Fibroblast of skin of right biceps (primary cell): ENCODE results near the gene CD164.
"Not testable (repeated sequence)": the region's sequence is repeated elsewhere in the genome, so short reads cannot be mapped to it uniquely, and the experiment has no call there.

ENCODE experiments used
- DNase-seq: peaks from one replicate; pipeline ENCODE4 v3.0.0-alpha.2; 2013

CD164 gene

DNA sequence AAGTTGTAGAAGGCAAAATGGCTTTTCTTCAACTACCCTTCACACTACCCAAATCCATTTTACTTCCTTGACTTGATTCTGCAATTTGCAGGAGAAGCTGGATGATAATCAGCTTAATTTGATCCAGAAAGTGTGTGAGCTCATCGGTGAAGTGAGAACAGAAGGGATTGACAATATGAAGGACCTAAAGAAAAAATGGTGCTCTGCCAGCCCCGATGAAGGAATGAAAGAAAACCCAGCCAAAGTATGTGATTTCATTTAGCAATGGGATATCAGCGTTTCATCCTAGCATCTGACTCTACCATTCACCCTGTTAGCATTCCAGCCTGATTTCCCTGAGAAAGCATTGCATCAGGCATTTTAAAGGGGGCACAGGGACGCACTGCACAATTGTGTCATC, 41.5 kb downstream of the CD164 start:
- peak; percentile 22 for DNase-seq

DNA sequence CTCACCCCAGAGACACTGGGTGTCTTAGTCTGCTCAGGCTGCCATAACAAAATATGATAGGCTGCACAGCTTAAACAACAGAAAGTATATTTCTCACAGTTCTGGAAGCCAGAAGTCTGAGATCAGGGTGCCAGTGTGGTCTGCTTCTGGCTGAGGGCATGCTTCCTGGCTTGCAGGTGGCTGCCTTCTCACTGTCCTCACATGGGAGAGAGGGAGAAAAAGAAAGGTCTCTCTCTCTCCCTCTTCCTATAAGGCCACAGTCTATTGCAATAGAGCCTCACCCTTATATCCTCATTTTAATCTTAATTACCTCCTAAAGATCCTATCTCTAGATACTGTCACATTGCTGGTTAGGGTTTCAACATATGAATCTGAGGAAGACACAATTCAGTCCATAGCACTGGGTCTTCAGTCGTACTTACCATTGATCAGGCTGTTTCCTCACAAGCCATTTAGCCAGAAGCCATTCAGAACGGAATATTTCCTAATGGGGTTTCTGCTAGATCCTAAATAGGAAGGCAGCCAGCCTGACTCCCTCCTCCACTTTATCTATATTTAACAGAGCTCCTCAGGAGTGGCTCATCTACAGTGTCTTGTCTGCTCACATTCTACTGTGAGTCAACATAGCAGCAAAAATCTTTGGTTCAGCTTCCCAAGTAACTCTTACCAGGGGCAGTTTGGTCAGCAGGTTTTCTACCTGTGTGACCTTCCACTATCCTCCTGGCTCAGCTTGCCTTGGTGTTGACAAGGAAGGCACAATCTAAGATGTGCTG, 42.2 kb downstream of the CD164 start:
- DNase-seq: no peak

DNA sequence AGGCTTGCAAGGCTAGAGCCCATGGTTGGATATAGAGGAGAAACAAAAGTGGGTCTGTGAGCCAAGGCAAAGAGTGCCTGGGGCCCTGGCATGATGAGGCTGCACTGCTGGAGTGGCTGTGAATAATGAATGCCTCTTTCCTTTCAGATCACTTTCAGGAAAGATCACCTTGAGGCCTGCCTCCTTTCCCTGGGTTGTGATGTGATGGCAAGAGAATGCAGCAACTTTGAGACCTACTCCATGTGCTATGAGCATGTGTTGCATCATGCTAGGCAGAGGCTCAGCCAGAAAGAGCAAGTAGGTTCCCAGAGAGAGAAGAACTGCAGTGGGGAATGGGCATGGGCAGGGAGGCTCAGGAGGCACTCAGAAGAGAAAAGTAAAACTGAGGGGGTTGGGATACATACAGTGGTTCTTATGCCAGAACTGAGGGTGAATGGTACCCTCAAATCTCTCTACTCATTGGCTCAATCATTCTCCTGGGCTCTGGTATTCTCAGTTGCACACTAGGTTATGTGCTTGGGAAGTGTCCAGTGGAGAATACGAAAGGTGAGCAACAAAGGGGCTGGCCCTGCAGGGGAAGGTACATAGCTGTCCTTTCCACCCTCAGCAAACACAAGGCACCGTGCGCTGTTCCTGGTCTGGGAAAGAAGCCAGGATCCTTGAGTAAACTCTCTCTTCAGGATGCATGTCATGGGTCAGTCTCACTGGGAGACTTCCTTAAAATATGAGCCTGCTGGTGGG, 45.9 kb downstream of the CD164 start:
- peak; percentile 48 for DNase-seq

DNA sequence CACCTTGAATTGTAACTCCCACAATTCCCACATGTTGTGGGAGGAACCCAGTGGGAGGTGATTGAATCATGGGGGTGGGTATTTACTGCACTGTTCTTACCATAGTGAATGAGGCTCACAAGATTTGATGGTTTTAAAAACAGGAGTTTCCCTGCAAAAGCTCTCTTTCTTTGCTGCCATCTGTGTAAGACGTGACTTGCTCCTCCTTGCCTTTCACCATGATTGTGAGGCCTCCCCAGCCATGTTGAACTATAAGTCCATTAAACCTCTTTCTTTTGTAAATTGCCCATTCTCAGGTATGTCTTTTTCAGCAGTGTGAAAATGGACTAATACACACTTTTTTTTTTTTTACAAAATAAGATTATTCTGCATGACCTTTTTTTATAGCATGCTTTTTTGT, 48.4 kb downstream of the CD164 start:
- DNase-seq: not testable (repeated sequence)

DNA sequence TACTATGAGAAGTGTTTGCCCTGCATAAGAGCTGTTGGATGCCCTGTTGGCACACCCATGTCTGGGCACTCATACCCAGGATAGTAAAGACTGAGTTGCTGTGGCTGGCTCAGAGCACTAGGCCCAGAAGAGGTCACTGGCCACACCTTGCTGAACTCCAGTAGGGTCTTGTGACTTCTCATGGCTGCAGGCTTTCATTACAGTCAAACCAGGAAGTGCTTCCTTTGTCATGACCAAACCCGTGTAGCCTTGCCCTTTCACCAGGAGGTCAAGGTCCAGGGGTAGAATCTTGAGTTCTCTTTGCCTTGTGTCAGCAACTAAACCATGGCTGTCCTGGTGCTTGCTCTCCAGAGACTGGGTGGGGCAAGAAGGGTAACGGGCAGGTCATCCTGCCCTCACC, 49.5 kb downstream of the CD164 start:
- no peak for DNase-seq

DNA sequence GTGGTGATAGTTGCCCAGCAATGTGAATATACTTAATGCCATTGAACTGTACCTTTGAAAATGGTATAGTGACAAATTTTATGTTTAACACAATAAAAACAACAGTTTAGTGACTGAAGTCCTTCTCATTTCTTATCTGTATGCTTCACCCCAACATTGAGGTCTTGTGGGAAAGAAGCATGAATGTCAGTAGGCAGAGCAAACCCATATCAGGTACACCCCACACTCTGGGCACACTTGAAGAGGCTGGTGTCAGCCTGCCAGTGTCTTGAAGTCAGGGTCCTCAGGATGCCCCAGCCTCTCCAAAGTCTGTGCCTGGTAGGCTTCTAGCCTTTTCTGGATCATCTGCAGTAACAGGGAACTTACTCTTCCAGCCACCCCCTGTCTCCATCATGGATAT, 51.2 kb downstream of the CD164 start:
- DNase-seq: no peak

DNA sequence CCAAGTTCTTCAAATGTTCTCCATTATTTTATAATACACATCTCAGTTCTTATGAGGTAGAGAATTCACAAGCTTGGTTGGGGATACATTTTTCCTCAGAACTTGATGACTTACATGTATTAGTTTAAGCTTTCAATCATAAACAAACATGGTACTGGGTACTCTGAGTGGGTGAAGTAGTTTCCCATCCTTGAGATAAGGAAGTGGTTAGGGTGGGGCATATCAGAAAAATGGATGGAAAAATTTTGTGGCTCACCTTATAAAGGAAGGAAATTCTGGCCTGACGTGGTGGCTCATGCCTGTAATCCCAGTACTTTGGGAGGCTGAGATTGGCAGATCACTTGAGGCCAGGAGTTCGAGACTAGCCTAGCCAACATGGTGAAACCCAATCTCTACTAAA, 52.0 kb downstream of the CD164 start:
- no peak for DNase-seq

DNA sequence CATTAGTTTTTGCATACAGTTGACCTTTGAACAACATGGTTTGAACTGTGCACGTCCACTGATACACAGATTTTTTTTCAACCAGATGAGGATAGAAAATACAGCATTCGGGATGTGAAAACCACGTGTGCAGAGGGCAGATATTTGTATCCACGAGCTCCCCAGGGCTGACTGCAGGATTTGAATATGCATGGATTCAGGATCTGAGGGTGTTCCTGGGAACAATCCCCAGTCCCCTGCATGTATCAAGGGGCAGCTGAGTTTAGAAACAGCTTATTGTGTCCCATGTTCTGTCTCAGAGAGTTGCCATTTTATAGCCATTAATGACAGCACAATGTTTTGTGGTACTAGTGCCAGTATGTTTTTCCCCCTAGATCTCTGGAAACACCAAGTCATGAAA, 53.6 kb downstream of the CD164 start:
- no peak for DNase-seq

DNA sequence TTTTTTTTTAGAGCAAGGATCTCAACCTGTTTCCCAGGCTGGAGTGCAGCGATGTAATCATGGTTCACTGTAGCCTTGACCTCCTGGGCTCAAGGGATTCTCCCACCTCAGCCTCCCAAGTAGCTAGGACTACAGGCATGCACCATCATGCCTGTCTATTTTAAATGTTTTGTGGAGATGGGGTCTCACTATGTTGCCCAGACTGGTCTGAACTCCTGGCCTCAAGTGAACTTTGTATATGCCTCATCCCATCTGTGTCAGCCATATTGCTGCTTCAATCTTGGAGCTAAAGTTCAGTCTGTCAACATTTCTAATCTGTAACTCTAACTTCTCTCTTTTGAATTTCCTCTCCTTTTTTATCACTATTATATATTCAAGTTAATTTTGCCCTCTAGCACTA, 54.3 kb downstream of the CD164 start:
- DNase-seq: no peak

DNA sequence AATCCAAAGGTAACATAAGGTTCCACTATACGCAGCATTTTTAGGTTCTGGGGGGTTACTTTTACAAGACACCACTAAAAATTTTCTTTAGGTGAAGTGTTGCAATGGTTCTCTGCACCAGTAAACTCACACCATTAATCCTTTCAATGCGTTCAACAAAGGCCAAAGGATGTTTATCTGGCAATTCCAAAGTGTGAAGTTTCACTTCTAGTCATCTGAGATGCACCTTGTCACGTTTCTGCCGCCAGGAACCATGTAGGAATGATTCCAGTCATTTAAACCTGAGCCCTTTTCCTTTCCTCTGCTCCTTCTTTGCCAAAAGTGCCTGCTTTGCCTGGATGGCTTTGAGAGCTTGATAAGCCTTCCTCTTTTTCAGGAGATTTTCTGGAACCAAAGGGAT, 54.8 kb downstream of the CD164 start:
- DNase-seq: no peak

DNA sequence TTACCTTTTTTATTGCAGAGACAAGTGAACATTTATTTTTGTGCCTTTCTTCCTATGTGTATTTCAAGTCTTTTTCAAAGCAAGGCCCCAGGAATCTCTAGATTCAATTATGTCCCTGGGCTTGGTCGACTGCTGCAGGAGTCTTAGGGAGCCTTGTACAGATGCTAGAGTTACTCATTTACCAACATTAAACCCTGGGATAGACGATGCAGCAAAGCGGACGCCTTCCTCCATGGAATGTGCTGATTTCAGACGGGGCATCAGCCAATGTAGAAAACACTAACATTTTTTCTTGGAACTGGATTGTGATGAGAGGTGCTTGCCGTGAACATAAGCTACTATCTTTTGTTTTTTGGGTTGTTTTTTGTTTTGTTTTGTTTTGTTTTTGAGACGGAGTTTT, 55.9 kb downstream of the CD164 start:
- no peak for DNase-seq

DNA sequence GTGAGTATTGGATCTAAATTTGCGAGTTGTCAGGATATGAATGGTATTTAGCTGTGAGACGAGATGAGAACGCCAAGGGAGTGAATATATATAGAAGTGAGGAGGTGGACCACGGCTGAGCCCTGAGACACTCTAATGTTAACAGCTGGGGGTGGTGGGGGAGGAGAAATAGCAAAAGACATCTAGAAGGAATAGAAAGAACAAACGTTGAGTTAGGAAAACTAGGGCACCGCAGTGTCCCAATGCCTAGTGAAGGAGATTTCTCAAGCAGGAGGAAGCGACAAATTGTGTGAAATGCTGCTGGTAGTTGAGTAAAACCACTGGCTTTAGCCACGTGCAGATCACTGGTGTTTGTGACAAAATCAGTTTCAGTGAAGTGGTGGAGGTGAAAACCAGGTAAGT, 56.9 kb downstream of the CD164 start:
- DNase-seq: no peak

DNA sequence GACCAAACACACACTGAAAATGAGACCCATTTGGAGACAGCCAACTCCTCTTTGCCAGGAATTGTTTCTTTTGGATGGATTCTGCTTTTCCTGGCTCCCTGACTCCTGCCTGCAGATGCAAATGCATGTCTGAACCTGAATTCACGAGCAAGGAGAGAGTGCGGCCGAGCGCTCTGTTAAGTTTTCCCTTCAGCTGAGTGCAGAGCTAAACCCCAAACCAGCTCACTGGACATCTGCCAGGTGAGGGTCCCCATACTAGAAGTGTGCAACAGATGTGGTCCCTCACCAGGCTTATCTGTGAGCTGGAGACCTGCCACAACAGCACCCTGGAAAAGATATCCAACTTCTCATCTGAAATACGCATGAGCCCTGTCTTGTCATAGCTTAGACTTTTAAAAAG, 59.0 kb downstream of the CD164 start:
- DNase-seq: no peak

DNA sequence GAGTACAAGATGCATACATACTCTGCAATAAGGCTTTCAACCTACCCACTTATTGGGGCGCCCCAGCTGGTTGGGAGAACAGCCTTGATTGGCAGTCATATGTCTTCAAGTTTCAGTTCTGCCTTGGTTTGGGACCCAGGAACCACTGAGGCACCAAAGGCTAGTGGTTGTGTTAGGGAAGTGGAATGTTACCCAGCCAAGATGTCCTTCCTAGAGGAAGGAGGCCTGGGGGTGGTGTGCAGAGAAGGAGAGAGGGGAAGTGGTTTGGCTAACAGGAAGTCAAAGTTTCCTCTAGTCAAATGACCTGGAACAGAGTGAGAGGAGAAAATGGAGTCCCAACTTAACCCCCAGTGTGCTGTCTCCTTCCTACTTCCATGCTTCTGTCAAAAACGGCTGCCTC, 59.4 kb downstream of the CD164 start:
- DNase-seq: no peak

DNA sequence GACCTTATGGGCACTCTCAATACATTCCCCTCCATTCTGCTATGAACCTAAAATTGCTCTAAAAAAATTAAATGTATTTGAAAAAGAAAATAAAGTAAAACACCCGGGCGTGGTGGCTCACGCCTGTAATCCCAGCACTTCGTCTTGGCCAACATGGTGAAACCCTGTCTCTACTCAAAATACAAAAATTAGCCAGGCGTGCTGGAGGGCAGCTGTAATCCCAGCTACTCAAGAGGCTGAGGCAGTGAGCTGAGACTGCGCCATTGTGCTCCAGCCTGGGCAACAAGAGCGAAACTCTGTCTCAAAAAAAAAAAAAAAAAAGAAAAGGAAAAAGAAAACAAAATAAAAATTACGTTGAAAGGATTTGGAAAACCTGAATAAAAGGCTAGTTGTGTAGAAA, 60.5 kb downstream of the CD164 start:
- DNase-seq: no peak

DNA sequence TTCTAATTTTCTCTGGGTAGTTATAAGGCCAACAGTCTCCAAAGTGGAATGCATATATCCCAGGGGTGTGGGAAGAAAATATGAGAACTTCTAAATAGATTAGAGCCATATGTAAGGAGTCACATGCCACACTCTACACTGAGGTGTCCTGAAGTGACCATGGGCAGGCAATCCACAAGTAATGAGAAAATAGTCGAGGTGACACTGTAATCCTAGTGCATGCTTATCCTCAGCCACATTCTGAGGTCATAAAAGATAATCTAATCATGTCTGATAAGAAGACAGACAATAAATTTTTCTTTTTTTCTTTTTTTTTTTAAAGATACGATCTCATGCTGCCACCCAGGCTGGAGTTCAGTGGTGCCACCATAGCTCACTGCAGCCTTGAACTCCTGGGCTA, 62.2 kb downstream of the CD164 start:
- no peak for DNase-seq

DNA sequence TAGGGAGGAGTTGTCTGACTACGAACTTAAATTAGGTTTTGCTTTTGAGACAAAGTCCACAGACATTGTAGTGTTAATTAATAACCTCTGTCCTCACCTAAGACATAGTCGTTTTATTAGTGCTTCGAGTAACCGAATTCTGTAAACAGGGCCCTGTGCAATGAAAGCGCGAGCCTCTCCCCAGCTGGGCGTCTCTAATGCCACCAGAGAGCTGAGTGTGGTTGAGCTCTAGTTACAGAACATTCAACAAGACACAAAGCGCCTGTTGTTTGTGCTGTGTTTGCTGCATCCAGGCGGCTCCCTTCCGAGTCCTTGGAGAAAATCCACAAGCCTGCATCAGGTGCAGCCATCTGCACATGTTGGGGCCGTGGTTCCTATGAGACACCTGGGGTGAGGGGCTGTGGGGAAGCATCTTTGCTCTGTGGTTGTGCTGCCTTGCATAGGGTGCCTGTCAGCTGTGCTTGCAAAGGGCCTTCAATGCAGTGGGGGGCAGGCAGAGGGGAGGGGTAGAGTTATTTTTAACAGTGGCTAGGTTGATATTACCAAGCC, 63.9 kb downstream of the CD164 start:
- no peak for DNase-seq

DNA sequence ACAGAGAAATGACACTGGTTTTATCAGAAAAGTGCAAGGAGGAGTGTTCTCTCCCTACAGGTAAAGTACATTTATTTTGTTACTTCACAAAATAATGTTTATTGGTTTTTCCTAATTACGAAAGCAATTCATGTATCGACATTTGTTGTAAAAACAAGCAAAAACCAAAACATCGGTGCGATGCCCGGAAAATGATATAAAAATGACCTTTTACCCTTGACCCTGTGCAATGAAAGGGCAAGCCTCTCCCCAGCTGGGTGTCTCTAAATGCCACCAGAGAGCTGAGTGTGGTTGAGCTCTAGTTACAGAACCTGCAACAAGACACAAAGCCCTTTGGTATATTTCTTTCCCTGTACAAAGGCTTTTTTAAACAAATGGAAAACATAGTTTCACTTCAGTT, 65.4 kb downstream of the CD164 start:
- no peak for DNase-seq
